GM12892 (cell line): ENCODE measurements around the gene GBF1.

ENCODE experiments used
- DNase-seq: peaks from one replicate; pipeline ENCODE4 v3.0.0; 2011; ENCODE audit not compliant: insufficient read length
- FAIRE-seq: peaks from 2 replicates; lab custom pipeline; 2011; peaks lifted over from hg19 to GRCh38; lab: Jason Lieb, UNC
- POLR2A ChIP-seq: IDR thresholded peaks from 2 replicates; pipeline ENCODE4 v1.6.1; 2011; ENCODE audit warnings: low read depth, low read length, control low read depth
- POLR2AphosphoS5 ChIP-seq: IDR thresholded peaks from 2 replicates; pipeline ENCODE4 v1.6.1; 2011; ENCODE audit warnings: low read depth, low read length, control low read depth
- TAF1 ChIP-seq: IDR thresholded peaks from 2 replicates; pipeline ENCODE4 v1.6.1; 2011; ENCODE audit warnings: low read depth, mild to moderate bottlenecking, control low read depth, low read length, borderline replicate concordance

The GBF1 gene

GRCh38 chr10:102375867-102376266, 130.5 kb downstream of the GBF1 start:
- TF ChIP-seq POLR2AphosphoS5 (no peak), POLR2A (no peak), TAF1 (no peak)
- FAIRE-seq: no peak
- no peak for DNase-seq

- DNase-seq (no peak), FAIRE-seq (no peak)
- no peak for TF ChIP-seq POLR2AphosphoS5
Measured at GRCh38 chr10:102376901-102377300, 131.6 kb downstream of the GBF1 start.

- FAIRE-seq: no peak
- DNase-seq: no peak
- TF ChIP-seq POLR2AphosphoS5 (no peak), TAF1 (no peak), POLR2A (no peak)
Measured at GRCh38 chr10:102379383-102379782, 134.1 kb downstream of the GBF1 start.

GRCh38 chr10:102381983-102382382, 136.7 kb downstream of the GBF1 start:
- FAIRE-seq (no peak), DNase-seq (no peak)
- no peak for TF ChIP-seq TAF1
- no peak for TF ChIP-seq POLR2AphosphoS5
- TF ChIP-seq POLR2A: no peak

GRCh38 chr10:102382871-102383270, 137.5 kb downstream of the GBF1 start:
- DNase-seq (no peak), FAIRE-seq (no peak)
- TF ChIP-seq POLR2A: no peak
- TF ChIP-seq POLR2AphosphoS5: no peak
- TF ChIP-seq TAF1: no peak

GRCh38 chr10:102384053-102384452, 138.7 kb downstream of the GBF1 start:
- no peak for DNase-seq

GRCh38 chr10:102384606-102385429, 139.5 kb downstream of the GBF1 start:
- TF ChIP-seq POLR2AphosphoS5 (no peak), TAF1 (no peak), POLR2A (no peak)
- DNase-seq (no peak), FAIRE-seq (peak; percentile 70)

More at GRCh38 chr10:102384053-102384452, 138.7 kb downstream of the GBF1 start:
- TF ChIP-seq TAF1: no peak
- TF ChIP-seq POLR2A: no peak
- no peak for TF ChIP-seq POLR2AphosphoS5
- no peak for FAIRE-seq

- DNase-seq (no peak), FAIRE-seq (no peak)
- no peak for TF ChIP-seq POLR2AphosphoS5
- no peak for TF ChIP-seq TAF1
- TF ChIP-seq POLR2A: no peak
Measured at GRCh38 chr10:102389894-102390293, 144.6 kb downstream of the GBF1 start.

- no peak for TF ChIP-seq POLR2A
- no peak for TF ChIP-seq TAF1
- TF ChIP-seq POLR2AphosphoS5: no peak
- FAIRE-seq: no peak
Measured at GRCh38 chr10:102392306-102392705, 147.0 kb downstream of the GBF1 start.

GRCh38 chr10:102393411-102394078, 148.2 kb downstream of the GBF1 start:
- FAIRE-seq: no peak
- TF ChIP-seq POLR2A (no peak), POLR2AphosphoS5 (no peak), TAF1 (no peak)
- no peak for DNase-seq

More at GRCh38 chr10:102392306-102392705, 147.0 kb downstream of the GBF1 start:
- no peak for DNase-seq

GRCh38 chr10:102394079-102394800, 148.9 kb downstream of the GBF1 start:
- DNase-seq (peak; percentile 98), FAIRE-seq (peak; percentile 89)
- TF ChIP-seq TAF1: peak; percentile 62; the same call in 1 of the 2 replicates
- TF ChIP-seq POLR2A: peak; percentile 75
- TF ChIP-seq POLR2AphosphoS5: no peak
